Type B pancreatic cell (in vitro differentiated cells): ENCODE measurements around the gene LANCL2. TPM values are rescaled to one million over a fixed set of nuclear protein-coding genes. Genes with fewer than 3 reads are reported as not detected.

Experiments used
- DNase-seq: peaks from one replicate; pipeline ENCODE4 v3.0.0; 2021; ENCODE audit warnings: mixed read lengths; ENCODE audit not compliant: unreplicated experiment; ENCODE audit errors: extremely low spot score
- H3K27ac Mint-ChIP-seq: 2 replicates; pipeline ENCODE4 v1.8.0; 2021; ENCODE audit warnings: mild to moderate bottlenecking, mixed read lengths
- H3K27me3 Mint-ChIP-seq: 2 replicates; pipeline ENCODE4 v1.8.0; 2021; ENCODE audit warnings: mixed read lengths
- H3K36me3 Mint-ChIP-seq: 2 replicates; pipeline ENCODE4 v1.8.0; 2021; ENCODE audit warnings: mixed read lengths
- H3K4me1 Mint-ChIP-seq: one replicate; pipeline ENCODE4 v1.8.0; 2021; ENCODE audit warnings: mixed read lengths; ENCODE audit not compliant: unreplicated experiment
- H3K4me3 Mint-ChIP-seq: 2 replicates; pipeline ENCODE4 v1.8.0; 2021; ENCODE audit warnings: mild to moderate bottlenecking, mixed read lengths
- H3K9me3 Mint-ChIP-seq: 2 replicates; pipeline ENCODE4 v1.8.0; 2021; ENCODE audit warnings: mixed read lengths
- CTCF ChIP-seq: fragments of 200-600 bp; sonication (generic); conservative IDR thresholded peaks from 2 replicates; pipeline ENCODE4 v1.5.0; 2021; ENCODE audit warnings: antibody characterized with exemption, mild to moderate bottlenecking
- total RNA-seq: library from RNA; stranded (reverse); gene quantifications from 2 replicates; pipeline ENCODE4 v1.2.1, GENCODE V29; 2021; ENCODE audit warnings: low replicate concordance

LANCL2 gene
- total RNA-seq, 1 donor from 2014 or later: 14.2 TPM

DNA sequence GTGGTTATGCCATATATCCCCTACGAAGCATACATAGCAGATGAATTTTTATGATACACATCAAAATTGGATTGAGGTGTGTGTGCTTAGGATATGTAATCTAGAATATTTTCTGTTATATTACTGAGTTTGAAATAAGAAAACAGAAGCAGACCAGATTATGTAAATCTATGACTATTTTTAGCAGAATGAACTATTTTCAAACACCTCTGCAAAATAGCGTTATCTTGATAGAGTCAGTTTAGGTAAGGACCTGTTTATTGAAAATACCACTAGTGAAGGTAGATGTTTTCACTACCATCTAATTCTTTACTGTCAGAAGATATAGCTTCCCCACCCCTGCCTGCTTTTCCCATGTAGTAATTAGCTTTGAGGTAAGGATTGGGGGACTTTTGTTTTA lies 9.1 kb downstream of the LANCL2 start:
- Mint-ChIP-seq H3K4me3 (no peak overlapping the region), H3K27me3 (no peaks in the 10 kb centered on the region), H3K4me1 (no peaks in the 10 kb centered on the region), H3K27ac (no peak overlapping the region), H3K9me3 (no peaks in the 10 kb centered on the region), H3K36me3 (no peaks in the 10 kb centered on the region)
- no peak for TF ChIP-seq CTCF
- DNase-seq: no peak

- Mint-ChIP-seq H3K4me1 (no peaks in the 10 kb centered on the region), H3K27ac (no peak overlapping the region), H3K27me3 (no peaks in the 10 kb centered on the region), H3K4me3 (no peak overlapping the region), H3K9me3 (no peaks in the 10 kb centered on the region), H3K36me3 (no peaks in the 10 kb centered on the region)
- TF ChIP-seq CTCF: no peak
- DNase-seq: no peak
These were observed 10.1 kb downstream of the LANCL2 start for GRCh38 chr7:55375237-55375636.

DNA sequence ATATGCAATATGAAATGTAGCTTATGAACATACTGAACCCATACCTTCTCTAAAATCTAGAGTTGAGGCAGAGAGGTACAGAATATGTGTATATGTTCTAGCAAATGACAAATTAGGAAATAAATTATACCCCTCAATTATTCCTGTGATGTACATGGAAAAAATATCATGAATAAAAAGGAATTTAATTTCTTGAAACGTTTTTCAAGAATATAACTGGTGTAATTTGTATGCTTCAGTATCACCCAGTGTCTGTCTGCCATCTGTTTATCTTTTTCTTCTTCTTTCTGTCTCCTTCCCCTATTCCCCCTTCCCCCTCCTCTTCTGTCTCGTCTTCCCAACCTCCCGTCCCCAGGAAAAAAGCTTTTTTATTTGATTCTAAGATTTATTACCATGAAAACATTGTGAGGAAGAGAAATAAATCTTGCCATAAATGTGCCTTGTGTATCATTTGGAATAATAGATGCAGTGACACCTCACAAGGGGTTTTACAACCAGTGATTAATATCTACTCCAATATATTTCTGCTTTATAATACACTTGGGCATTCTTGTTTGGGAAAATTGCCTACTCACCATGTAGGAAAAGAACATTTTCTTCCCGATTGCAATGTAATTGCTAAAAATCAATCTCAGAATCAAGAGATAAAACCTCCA lies 12.2 kb downstream of the LANCL2 start:
- H3K36me3 Mint-ChIP-seq: no peaks in the 10 kb centered on the region
- no peak for DNase-seq
- H3K9me3 Mint-ChIP-seq: peaks cover 4% of the 10 kb centered on the region
- no peak overlapping the region for H3K4me3 Mint-ChIP-seq
- H3K27ac Mint-ChIP-seq: no peak overlapping the region
- no peaks in the 10 kb centered on the region for H3K4me1 Mint-ChIP-seq
- TF ChIP-seq CTCF: no peak
- no peaks in the 10 kb centered on the region for H3K27me3 Mint-ChIP-seq

DNA sequence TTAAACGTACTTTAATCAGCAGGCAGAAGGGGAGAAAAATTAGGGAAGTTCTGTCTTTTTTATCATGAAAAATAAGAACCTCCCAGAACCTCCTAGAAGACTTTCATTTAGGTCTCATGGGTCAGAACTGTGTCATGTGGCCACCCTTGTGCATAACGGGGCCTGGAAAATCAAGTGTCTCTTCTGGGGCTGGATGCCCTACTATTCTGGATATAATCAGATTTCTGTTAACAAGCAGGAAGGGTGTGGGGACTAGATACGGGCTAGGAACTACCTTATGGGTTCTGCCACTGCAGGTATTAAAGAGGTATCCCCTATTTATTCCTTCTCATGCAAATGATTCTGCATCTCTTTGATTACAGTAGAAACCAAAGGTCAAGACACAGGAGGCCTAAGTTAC lies 14.1 kb downstream of the LANCL2 start:
- peaks cover 4% of the 10 kb centered on the region for H3K9me3 Mint-ChIP-seq
- H3K36me3 Mint-ChIP-seq: no peaks in the 10 kb centered on the region
- DNase-seq: no peak
- TF ChIP-seq CTCF: no peak
- no peaks in the 10 kb centered on the region for H3K4me1 Mint-ChIP-seq
- no peak overlapping the region for H3K27ac Mint-ChIP-seq
- H3K4me3 Mint-ChIP-seq: no peak overlapping the region
- no peaks in the 10 kb centered on the region for H3K27me3 Mint-ChIP-seq

GRCh38 chr7:55381189-55381588 lies 16.1 kb downstream of the LANCL2 start:
- Mint-ChIP-seq H3K36me3 (no peaks in the 10 kb centered on the region), H3K4me3 (no peak overlapping the region), H3K4me1 (no peaks in the 10 kb centered on the region), H3K27me3 (no peaks in the 10 kb centered on the region), H3K9me3 (peaks cover 4% of the 10 kb centered on the region), H3K27ac (no peak overlapping the region)
- no peak for TF ChIP-seq CTCF
- no peak for DNase-seq

- Mint-ChIP-seq H3K27ac (no peak overlapping the region), H3K9me3 (peaks cover 7% of the 10 kb centered on the region), H3K27me3 (no peaks in the 10 kb centered on the region), H3K4me1 (no peaks in the 10 kb centered on the region), H3K4me3 (no peak overlapping the region), H3K36me3 (peaks cover 3% of the 10 kb centered on the region)
- DNase-seq: no peak
- no peak for TF ChIP-seq CTCF
These were observed 16.6 kb downstream of the LANCL2 start for GRCh38 chr7:55381696-55382095.
